Gastrocnemius medialis (tissue), 4 donors: ENCODE measurements around the gene PSMD12. TPM values are rescaled to one million over a fixed set of nuclear protein-coding genes. Genes with fewer than 3 reads are reported as not detected.

ENCODE experiments used
- ATAC-seq, 2 donors: fragments of 150-250 bp; one replicate each; pipeline ENCODE4 v1.9.1; 2016
- DNase-seq, 2 donors: peaks; one replicate each; pipeline ENCODE4 v3.0.0-alpha.2; 2019
- H3K27ac ChIP-seq, 4 donors: fragments of 200-600 bp; sonication (generic); 1 replicate in 1 of 4; 2 replicates in 3 of 4; pipeline ENCODE4 v1.5.1; 2016 to 2018; ENCODE audit warnings: mild to moderate bottlenecking in 2 of 4, moderate library complexity in 1 of 4
- H3K27me3 ChIP-seq, 3 donors: fragments of 200-600 bp; sonication (generic) in 2 of 3; 1 replicate in 1 of 3; 2 replicates in 2 of 3; pipeline versions ENCODE4 v1.5.1 to v1.6.0; 2016 to 2019; ENCODE audit warnings: mild to moderate bottlenecking in 1 of 3, moderate library complexity in 1 of 3
- H3K36me3 ChIP-seq, 2 donors: fragments of 200-600 bp; sonication (generic) in 1 of 2; one replicate each; pipeline ENCODE4 v1.5.1; 2017 to 2018
- H3K4me1 ChIP-seq, 2 donors: fragments of 200-600 bp; sonication (generic) in 1 of 2; one replicate each; pipeline ENCODE4 v1.5.1; 2016 to 2017; ENCODE audit warnings: mild to moderate bottlenecking in 2 of 2
- H3K4me3 ChIP-seq, 4 donors: fragments of 200-600 bp; sonication (generic) in 3 of 4; 1 replicate in 1 of 4; 2 replicates in 3 of 4; pipeline ENCODE4 v1.5.1; 2016 to 2019; ENCODE audit warnings: mild to moderate bottlenecking in 2 of 4
- H3K9me3 ChIP-seq, 3 donors: fragments of 200-600 bp; sonication (generic) in 2 of 3; 1 replicate in 1 of 3; 2 replicates in 2 of 3; pipeline ENCODE4 v1.5.1; 2016 to 2019
- POLR2A ChIP-seq, 2 donors: fragments of 450-650 bp; IDR thresholded peaks; one replicate each; pipeline ENCODE4 v1.6.1; 2017; ENCODE audit warnings: antibody characterized with exemption in 2 of 2, mild to moderate bottlenecking in 2 of 2, moderate library complexity in 2 of 2
- in situ Hi-C, 4 donors: fragments of 200-750 bp; cut with MboI; loops; one replicate each; pipeline versions ENCODE4 v1.15.0 to v1.8.0; 2017; ENCODE audit warnings: low sequenced_read_pairs in 4 of 4
- intact Hi-C: fragments of 100-400 bp; cut with DNase I; formaldehyde crosslinking; loops from one replicate; pipeline ENCODE4 v1.15.1; 2023; ENCODE audit warnings: low total_unique reads
- total RNA-seq, 4 donors: library from RNA; depleted of rRNA; stranded (reverse); fragments of >200 nt; gene quantifications; one replicate each; pipeline versions ENCODE4 v1.1.0 to v1.2.3, GENCODE V29; 2016
- TF ChIP-seq, protein P1 (sequence below), 5 experiments: fragments of 450-650 bp in 3 of 5; fragments of 200-600 bp in 2 of 5; sonication (generic) in 2 of 5; IDR thresholded peaks in 4 of 5; conservative IDR thresholded peaks in 1 of 5; 1 replicate in 4 of 5; 2 replicates in 1 of 5; pipeline ENCODE4 v1.5.1; 2016 to 2019; ENCODE audit warnings: antibody characterized with exemption in 5 of 5, mild to moderate bottlenecking in 3 of 5, moderate library complexity in 3 of 5

The PSMD12 gene
- total RNA-seq, 4 donors from 2014 or later, result 52.0 to 89.6 (median 69.9) TPM

DNA sequence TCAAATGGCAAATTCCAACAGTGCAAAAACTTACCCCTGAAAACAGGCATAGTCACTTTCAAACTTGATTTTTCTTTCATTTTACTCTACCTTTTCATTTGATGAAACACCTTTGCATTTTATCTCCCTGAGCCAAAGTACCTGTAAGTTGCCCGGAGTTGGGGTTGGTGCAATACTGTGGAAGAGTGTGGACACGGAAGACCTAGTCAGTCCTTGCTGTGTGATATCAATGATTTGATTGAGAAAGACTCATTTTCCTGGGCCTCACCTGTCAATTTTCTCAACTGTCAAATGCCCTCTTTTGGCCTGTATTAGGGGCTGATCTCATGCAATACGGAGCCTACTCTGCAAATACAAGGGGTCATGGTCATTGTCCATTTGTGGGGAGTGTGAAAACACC lies 33.3 kb upstream of the PSMD12 start:
- no peak for DNase-seq
- no peaks in the 10 kb centered on the region for H3K9me3 ChIP-seq
- H3K27ac ChIP-seq, result peak overlapping the region in 3 of 4 donors; percentile 35 to 45 (median 35)
- TF ChIP-seq POLR2A (IDR thresholded peaks at IDR 0.05), result no peak
- TF ChIP-seq, protein P1, sequence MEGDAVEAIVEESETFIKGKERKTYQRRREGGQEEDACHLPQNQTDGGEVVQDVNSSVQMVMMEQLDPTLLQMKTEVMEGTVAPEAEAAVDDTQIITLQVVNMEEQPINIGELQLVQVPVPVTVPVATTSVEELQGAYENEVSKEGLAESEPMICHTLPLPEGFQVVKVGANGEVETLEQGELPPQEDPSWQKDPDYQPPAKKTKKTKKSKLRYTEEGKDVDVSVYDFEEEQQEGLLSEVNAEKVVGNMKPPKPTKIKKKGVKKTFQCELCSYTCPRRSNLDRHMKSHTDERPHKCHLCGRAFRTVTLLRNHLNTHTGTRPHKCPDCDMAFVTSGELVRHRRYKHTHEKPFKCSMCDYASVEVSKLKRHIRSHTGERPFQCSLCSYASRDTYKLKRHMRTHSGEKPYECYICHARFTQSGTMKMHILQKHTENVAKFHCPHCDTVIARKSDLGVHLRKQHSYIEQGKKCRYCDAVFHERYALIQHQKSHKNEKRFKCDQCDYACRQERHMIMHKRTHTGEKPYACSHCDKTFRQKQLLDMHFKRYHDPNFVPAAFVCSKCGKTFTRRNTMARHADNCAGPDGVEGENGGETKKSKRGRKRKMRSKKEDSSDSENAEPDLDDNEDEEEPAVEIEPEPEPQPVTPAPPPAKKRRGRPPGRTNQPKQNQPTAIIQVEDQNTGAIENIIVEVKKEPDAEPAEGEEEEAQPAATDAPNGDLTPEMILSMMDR (IDR thresholded peaks at IDR 0.05 in 4 of 5, conservative IDR thresholded peaks at IDR 0.05 in 1 of 5), result no peak
- no peak for ATAC-seq
- no peaks in the 10 kb centered on the region for H3K36me3 ChIP-seq
- no peaks in the 10 kb centered on the region for H3K27me3 ChIP-seq
- intact Hi-C loops, result no loop called here
- peaks cover 13 to 16% of the 10 kb centered on the region in 2 donors for H3K4me1 ChIP-seq
- in situ Hi-C loops, result no loop called here
- no peak overlapping the region for H3K4me3 ChIP-seq

DNA sequence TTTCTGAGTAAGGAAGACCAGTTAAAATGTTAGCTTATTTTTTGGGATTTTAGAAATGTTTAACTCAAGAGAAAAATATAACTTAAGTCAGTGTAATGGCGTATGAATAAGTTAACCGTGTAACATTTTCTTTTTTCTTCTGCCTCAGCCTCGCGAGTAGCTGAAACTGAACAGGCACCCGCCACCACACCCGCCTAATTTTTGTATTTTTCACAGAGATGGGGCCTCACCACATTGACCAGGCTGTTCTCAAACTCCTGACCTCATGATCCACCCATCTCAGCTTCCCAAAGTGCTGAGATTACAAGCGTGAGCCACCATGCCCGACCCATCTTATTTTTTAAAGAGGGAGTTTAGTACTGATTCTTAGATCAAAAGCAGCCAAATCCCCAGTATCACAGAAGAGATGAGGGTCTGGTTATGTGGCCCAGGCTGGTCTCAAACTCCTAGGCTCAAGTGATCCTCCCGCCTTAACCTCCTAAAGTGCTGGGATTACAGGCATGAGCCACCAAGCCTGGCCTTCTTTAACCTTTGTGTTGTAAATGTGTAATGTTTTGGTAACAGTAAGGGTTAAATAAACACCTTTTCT lies 27.5 kb upstream of the PSMD12 start:
- H3K4me1 ChIP-seq, result peaks cover 4 to 9% of the 10 kb centered on the region in 2 donors
- H3K27me3 ChIP-seq, result no peaks in the 10 kb centered on the region
- ATAC-seq (no peak), DNase-seq (no peak)
- in situ Hi-C loops, result no loop called here
- H3K9me3 ChIP-seq, result no peaks in the 10 kb centered on the region
- TF ChIP-seq POLR2A (IDR thresholded peaks at IDR 0.05), result no peak
- TF ChIP-seq, protein P1 (IDR thresholded peaks at IDR 0.05 in 4 of 5, conservative IDR thresholded peaks at IDR 0.05 in 1 of 5), result no peak
- intact Hi-C loops, result no loop called here
- no peak overlapping the region for H3K4me3 ChIP-seq
- H3K36me3 ChIP-seq, result no peaks in the 10 kb centered on the region
- no peak overlapping the region for H3K27ac ChIP-seq

DNA sequence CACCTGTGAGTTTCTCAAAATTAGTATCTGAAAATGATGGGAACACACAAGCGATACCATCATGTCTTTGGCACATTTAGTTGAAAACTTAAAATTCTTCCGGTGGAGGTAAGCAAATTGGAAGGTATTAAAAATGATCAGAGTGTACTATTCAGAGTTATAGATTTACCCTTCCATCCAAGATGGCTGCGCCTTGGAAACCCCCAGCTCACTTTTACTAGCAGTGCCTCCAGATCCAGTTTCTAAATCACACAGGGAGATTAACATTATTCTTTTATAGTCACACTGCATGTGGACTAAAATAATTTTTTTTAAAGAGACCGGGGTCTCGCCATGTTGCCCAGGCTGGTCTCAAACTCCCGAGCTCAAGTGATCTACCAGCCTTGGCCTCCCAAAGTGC lies 25.7 kb upstream of the PSMD12 start:
- Histone ChIP-seq H3K36me3 (no peaks in the 10 kb centered on the region), H3K27me3 (no peaks in the 10 kb centered on the region), H3K9me3 (no peaks in the 10 kb centered on the region), H3K4me1 (peaks cover 4 to 9% of the 10 kb centered on the region in 2 donors), H3K27ac (no peak overlapping the region), H3K4me3 (no peak overlapping the region)
- in situ Hi-C loops, result no loop called here
- ATAC-seq, result no peak
- DNase-seq, result no peak
- intact Hi-C loops, result no loop called here
- no peak for TF ChIP-seq POLR2A (IDR thresholded peaks at IDR 0.05)
- TF ChIP-seq, protein P1 (IDR thresholded peaks at IDR 0.05 in 4 of 5, conservative IDR thresholded peaks at IDR 0.05 in 1 of 5), result no peak

DNA sequence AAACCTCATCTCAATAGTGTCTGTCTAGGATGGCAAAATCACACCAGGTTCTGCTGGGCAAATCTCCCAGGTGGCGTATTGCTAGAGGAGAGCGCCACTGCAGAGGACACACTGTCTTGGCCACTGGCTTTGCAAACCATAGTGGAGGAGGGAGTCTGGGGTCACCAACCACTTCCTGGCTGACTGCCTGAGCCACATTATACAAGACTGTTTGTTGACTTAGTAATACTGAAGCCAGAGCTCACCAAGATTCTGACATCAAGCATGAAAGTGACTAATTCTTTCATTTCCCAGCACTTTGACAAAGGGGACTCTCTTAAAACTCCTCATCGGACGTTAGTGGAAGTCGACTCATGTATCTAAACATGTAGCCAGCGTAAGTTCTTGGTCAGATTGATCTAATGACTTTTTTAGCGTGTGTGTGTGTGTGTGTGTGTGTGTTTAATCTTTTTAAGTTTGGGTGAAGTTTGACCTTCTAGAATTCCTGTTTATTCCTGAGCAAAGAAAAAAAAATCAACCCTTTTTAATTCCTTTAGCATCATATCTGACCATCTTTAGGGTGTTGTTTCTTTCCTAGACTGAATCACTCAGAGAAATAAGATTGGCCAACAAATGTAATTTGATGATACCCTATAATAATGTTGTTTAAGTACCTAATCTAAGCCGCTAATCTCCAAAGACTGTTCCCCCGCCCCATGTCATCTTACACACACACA lies 24.4 kb upstream of the PSMD12 start:
- no peaks in the 10 kb centered on the region for H3K36me3 ChIP-seq
- peak; percentile 61 to 68 for ATAC-seq
- in situ Hi-C loops, result no loop called here
- H3K27me3 ChIP-seq, result no peaks in the 10 kb centered on the region
- H3K4me1 ChIP-seq, result peaks cover 4 to 9% of the 10 kb centered on the region in 2 donors
- peak overlapping the region; percentile 29 to 56 (median 45) for H3K27ac ChIP-seq
- H3K9me3 ChIP-seq, result no peaks in the 10 kb centered on the region
- intact Hi-C loops, result no loop called here
- H3K4me3 ChIP-seq, result no peak overlapping the region
- TF ChIP-seq POLR2A (IDR thresholded peaks at IDR 0.05), result no peak
- TF ChIP-seq, protein P1 (IDR thresholded peaks at IDR 0.05 in 4 of 5, conservative IDR thresholded peaks at IDR 0.05 in 1 of 5), result no peak
- DNase-seq, result peak in 1 of 2 donors; percentile 23
